SW480 (cell line): ENCODE data around the gene DUS2.

Experiments used
- DNase-seq: peaks from one replicate; pipeline ENCODE4 v3.0.0-alpha.2; 2016; ENCODE audit warnings: low spot score

Gene DUS2

GRCh38 chr16:68126395-68126794 is 103.3 kb downstream of the DUS2 start:
- DNase-seq, result no peak

GRCh38 chr16:68128577-68129305 is 105.7 kb downstream of the DUS2 start:
- no peak for DNase-seq
